ENCODE data around the gene AGO4. TPM values are rescaled to one million over a fixed set of nuclear protein-coding genes. Genes with fewer than 3 reads are reported as not detected.
"Not testable (repeated sequence)": the region's sequence is repeated elsewhere in the genome, so short reads cannot be mapped to it uniquely, and the experiment has no call there.

Gene AGO4
- total RNA-seq, 1 experiment from 2014 or later, result 8.1 TPM

GRCh38 chr1:35809114-35810095 lies 1.6 kb downstream of the AGO4 start:
- no peaks in the 10 kb centered on the region for H3K36me3 Mint-ChIP-seq (ENCODE audit: insufficient read depth, unreplicated experiment)

GRCh38 chr1:35810096-35810881 lies 2.5 kb downstream of the AGO4 start:
- CTCF ChIA-PET, result no interaction called here
- BruUV-seq (replicated peaks), result no TSS peak
- no peak overlapping the region for H3K4me3 ChIP-seq (ENCODE audit: low read depth, low read length)
- no peak overlapping the region for H3K27ac Mint-ChIP-seq (ENCODE audit: unreplicated experiment)
- POLR2A ChIA-PET, result no interaction called here
- 0 out of 2 replicates have a peak, but pooled peaks cover 11% of the 10 kb centered on the region for H3K4me1 ChIP-seq
- H3K27me3 ChIP-seq (replicated peaks; ENCODE audit: control insufficient read depth, insufficient read depth, low read length), result no peaks in the 10 kb centered on the region
- H3K36me3 ChIP-seq (ENCODE audit: control insufficient read depth, insufficient read depth, low read length), result no peaks in the 10 kb centered on the region
- H3K36me3 Mint-ChIP-seq (ENCODE audit: insufficient read depth, unreplicated experiment), result no peaks in the 10 kb centered on the region
- peak overlapping the region; percentile 77 for H3K4me3 Mint-ChIP-seq (ENCODE audit: unreplicated experiment)
- DNase-seq, result no peak
- H3K9me3 ChIP-seq, result no peaks in the 10 kb centered on the region
- intact Hi-C loops (cut with micrococcal nuclease; ENCODE audit: unreplicated experiment), result no loop called here
- TF ChIP-seq CTCF (IDR thresholded peaks at IDR 0.05; ENCODE audit: insufficient read depth in 1 of 2, low read depth in 1 of 2, low read length in 1 of 2, severe bottlenecking in 1 of 2, unreplicated experiment in 1 of 2), result no peak
- H3K9me3 Mint-ChIP-seq (ENCODE audit: unreplicated experiment), result no peaks in the 10 kb centered on the region
- H3K27me3 Mint-ChIP-seq (ENCODE audit: insufficient read depth, unreplicated experiment), result no peaks in the 10 kb centered on the region
- H3K4me1 Mint-ChIP-seq (ENCODE audit: low read depth, unreplicated experiment), result no peaks in the 10 kb centered on the region

More at GRCh38 chr1:35809114-35810095, 1.6 kb downstream of the AGO4 start:
- DNase-seq, result no peak
- no peaks in the 10 kb centered on the region for H3K27me3 ChIP-seq (replicated peaks; ENCODE audit: control insufficient read depth, insufficient read depth, low read length)
- TSS peak; percentile 60 for BruUV-seq (replicated peaks)
- Mint-ChIP-seq H3K4me1 (ENCODE audit: low read depth, unreplicated experiment) (no peaks in the 10 kb centered on the region), H3K4me3 (ENCODE audit: unreplicated experiment) (peak overlapping the region; percentile 77), H3K27ac (ENCODE audit: unreplicated experiment) (peak overlapping the region; percentile 63), H3K9me3 (ENCODE audit: unreplicated experiment) (no peaks in the 10 kb centered on the region), H3K27me3 (ENCODE audit: insufficient read depth, unreplicated experiment) (no peaks in the 10 kb centered on the region)
- H3K36me3 ChIP-seq (ENCODE audit: control insufficient read depth, insufficient read depth, low read length), result no peaks in the 10 kb centered on the region
- POLR2A ChIA-PET, result no interaction called here
- intact Hi-C loops (cut with micrococcal nuclease; ENCODE audit: unreplicated experiment), result no loop called here
- H3K9me3 ChIP-seq, result no peaks in the 10 kb centered on the region
- CTCF ChIA-PET, result no interaction called here
- H3K4me3 ChIP-seq (ENCODE audit: low read depth, low read length), result peak overlapping the region; percentile 69
- 0 out of 2 replicates have a peak, but pooled peaks cover 11% of the 10 kb centered on the region for H3K4me1 ChIP-seq
- TF ChIP-seq CTCF (IDR thresholded peaks at IDR 0.05; ENCODE audit: insufficient read depth in 1 of 2, low read depth in 1 of 2, low read length in 1 of 2, severe bottlenecking in 1 of 2, unreplicated experiment in 1 of 2), result no peak

- H3K27me3 Mint-ChIP-seq (ENCODE audit: insufficient read depth, unreplicated experiment); DNase-seq; H3K4me3 ChIP-seq (ENCODE audit: low read depth, low read length); CTCF ChIA-PET; BruUV-seq (replicated peaks); H3K9me3 Mint-ChIP-seq (ENCODE audit: unreplicated experiment); H3K4me1 ChIP-seq; H3K36me3 ChIP-seq (ENCODE audit: control insufficient read depth, insufficient read depth, low read length); intact Hi-C loops (cut with micrococcal nuclease; ENCODE audit: unreplicated experiment); H3K36me3 Mint-ChIP-seq (ENCODE audit: insufficient read depth, unreplicated experiment); H3K4me3 Mint-ChIP-seq (ENCODE audit: unreplicated experiment); H3K27ac Mint-ChIP-seq (ENCODE audit: unreplicated experiment); H3K9me3 ChIP-seq; H3K4me1 Mint-ChIP-seq (ENCODE audit: low read depth, unreplicated experiment); POLR2A ChIA-PET; H3K27me3 ChIP-seq (replicated peaks; ENCODE audit: control insufficient read depth, insufficient read depth, low read length): not testable (repeated sequence)
These were observed 4.9 kb downstream of the AGO4 start for GRCh38 chr1:35812754-35813153.
